ENCODE results near the gene PIP4K2B.

DNA sequence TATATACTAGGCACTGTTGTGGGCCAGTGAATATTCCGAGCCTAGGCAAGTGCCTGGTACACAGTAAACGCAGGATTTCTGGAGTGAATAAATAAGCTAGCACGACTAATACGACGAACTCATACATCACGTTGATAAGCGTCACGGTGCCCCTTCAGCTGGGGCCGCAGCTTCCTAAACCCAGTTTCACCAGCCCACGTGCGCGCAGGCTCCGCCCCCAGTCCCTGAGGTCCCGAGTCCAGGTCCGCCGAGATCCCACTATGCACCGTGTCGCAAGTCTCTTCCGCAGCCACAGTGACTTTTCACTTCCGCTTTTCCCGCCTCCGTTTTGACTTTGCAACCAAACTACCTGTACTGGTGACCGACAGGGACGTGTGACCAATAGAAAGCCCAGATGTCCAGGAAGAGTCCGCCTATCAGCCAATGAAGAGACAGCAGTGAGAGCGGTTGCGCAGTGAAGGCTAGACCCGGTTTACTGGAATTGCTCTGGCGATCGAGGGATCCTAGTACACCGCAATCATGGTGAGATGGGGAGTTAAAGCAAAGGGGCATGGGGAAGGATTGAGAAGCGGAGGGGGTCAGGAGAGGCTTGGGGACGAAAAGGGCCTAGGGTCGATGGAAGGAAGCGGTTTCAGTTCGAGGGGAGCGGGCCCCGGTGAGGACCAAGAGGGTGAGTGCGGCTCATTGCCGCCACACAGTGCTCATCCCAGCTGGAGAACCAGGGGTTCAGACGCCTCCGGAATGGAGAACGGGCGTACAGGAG, 46.9 kb downstream of the PIP4K2B start, which contains the start of gene PSMB3:
- TF ChIP-seq CTCF (IDR thresholded peaks at IDR 0.05; ENCODE audit: poor library complexity) = no peak
- no peak for TF ChIP-seq EZH2 (IDR thresholded peaks at IDR 0.05; ENCODE audit: borderline replicate concordance)
- TF ChIP-seq EZH2phosphoT487 (IDR thresholded peaks at IDR 0.05; ENCODE audit: low read depth, severe bottlenecking, unreplicated experiment) = no peak
